LNCaP clone FGC (cell line): ENCODE data around the gene ADAMTS6.

Source experiments
- DNase-seq: peaks from one replicate; pipeline ENCODE4 v3.0.0-alpha.2; 2011; ENCODE audit warnings: low read depth
- H3K4me3 ChIP-seq: 2 replicates; pipeline ENCODE4 v1.5.1; 2011; ENCODE audit warnings: mild to moderate bottlenecking, low read depth, low read length, control low read depth
- TF ChIP-seq, protein P1 (sequence below): IDR thresholded peaks from 2 replicates; pipeline ENCODE4 v1.5.1; 2012; ENCODE audit warnings: mild to moderate bottlenecking; ENCODE audit not compliant: control insufficient read depth, insufficient read depth; ENCODE audit errors: extremely low read depth

Gene ADAMTS6

DNA sequence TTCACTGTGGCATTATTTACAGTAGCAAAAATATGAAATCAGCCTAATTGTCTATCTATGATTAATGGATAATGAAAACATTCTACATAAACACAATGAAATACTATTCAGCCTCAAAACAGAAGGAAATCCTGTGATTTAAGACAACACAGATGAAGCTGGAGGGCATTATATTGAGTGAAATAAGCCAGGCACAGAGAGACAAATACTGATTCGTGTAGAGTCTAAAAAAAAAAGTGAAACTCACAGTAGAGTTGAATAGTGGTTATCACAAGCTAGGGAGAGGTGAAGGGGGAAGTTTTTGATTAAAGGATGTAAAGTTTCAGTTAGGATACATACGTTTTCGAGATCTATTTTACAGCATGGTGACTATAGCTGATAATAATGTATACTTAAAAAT is 122.2 kb downstream of the ADAMTS6 start:
- no peak for DNase-seq
- TF ChIP-seq, protein P1, sequence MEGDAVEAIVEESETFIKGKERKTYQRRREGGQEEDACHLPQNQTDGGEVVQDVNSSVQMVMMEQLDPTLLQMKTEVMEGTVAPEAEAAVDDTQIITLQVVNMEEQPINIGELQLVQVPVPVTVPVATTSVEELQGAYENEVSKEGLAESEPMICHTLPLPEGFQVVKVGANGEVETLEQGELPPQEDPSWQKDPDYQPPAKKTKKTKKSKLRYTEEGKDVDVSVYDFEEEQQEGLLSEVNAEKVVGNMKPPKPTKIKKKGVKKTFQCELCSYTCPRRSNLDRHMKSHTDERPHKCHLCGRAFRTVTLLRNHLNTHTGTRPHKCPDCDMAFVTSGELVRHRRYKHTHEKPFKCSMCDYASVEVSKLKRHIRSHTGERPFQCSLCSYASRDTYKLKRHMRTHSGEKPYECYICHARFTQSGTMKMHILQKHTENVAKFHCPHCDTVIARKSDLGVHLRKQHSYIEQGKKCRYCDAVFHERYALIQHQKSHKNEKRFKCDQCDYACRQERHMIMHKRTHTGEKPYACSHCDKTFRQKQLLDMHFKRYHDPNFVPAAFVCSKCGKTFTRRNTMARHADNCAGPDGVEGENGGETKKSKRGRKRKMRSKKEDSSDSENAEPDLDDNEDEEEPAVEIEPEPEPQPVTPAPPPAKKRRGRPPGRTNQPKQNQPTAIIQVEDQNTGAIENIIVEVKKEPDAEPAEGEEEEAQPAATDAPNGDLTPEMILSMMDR, result no peak
- H3K4me3 ChIP-seq, result no peak overlapping the region

DNA sequence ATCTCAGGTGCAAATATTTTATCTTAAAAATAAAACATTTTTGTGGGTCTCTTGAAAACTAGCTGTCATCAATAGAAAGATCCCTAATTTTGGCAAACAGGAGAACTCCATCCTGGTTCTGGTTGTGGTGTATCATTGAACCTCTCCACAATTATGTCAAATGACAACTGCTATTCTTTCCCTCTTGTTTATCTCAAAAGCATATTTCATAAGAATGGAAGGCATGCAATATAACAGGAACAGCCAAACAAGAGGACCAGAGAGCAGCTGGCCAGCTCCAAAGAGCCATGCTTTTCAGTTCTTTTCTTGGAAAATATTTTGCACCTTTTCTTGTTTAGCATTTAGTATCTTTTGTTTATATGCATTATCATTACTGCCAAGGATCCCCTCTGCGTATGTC is 125.4 kb downstream of the ADAMTS6 start:
- DNase-seq, result no peak
- TF ChIP-seq, protein P1, result no peak
- H3K4me3 ChIP-seq, result no peak overlapping the region

DNA sequence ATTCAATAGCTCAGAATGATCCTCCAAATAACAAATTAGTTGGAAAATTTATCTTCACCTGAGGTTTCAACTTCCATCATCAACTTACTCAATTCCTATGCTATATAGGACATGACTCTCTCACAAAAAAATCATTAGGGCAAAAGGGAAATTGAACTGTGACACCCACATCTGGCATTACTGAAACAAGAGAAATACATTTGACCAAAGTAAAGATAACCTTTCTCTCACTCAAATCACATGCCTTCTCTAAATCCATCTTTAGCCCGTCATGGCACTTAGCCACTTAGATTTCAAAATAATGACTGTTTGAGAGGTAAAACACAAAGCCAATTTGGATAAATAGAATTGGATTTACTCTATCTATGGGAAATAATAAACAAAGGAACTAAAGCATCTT is 126.4 kb downstream of the ADAMTS6 start:
- TF ChIP-seq, protein P1, result no peak
- H3K4me3 ChIP-seq, result no peak overlapping the region
- DNase-seq, result no peak

DNA sequence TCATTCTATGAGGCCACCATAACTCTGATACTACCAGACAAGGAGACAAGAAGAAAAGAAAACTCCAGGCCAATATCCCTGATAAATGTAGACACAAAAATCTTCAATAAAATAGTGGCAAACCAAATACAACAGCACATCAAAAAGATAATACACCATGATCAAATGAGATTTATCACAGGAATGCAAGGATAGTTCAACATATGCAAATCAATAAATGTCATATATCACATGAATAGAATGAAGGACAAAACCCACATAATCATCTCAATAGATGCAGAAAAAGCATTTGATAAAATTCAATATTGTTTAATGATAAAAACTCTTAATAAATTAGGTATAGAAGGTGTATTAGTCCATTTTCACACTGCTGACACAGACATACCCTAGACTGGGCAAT is 139.9 kb downstream of the ADAMTS6 start:
- no peak for DNase-seq
- TF ChIP-seq, protein P1, result no peak
- no peak overlapping the region for H3K4me3 ChIP-seq

DNA sequence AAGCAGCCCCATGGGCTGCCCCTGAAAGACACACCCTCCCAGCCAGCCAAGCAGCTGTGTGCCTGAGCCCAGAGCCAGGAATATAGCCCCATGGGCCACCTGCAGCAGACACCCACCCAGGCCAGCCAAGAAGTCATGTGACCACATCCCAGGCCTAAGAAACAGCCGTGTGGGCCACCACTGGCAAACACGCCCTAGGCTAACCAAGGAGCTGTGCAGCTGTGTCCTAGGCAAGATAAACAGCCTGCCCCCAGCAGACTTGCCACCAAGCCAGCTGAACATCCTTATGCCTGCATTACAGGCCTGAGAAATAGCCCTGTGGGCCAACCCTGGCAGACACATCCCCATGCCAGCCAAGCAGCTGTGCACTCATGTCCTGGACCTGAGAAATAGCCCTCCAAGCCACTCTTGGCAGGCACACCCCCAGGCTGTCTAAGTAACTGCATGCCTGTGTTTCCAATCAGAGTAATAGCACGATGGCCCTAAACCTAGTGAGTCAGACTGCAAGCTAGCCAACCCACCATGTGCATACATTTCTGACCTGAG is 143.0 kb downstream of the ADAMTS6 start:
- no peak for DNase-seq
- TF ChIP-seq, protein P1, result no peak
- no peak overlapping the region for H3K4me3 ChIP-seq

DNA sequence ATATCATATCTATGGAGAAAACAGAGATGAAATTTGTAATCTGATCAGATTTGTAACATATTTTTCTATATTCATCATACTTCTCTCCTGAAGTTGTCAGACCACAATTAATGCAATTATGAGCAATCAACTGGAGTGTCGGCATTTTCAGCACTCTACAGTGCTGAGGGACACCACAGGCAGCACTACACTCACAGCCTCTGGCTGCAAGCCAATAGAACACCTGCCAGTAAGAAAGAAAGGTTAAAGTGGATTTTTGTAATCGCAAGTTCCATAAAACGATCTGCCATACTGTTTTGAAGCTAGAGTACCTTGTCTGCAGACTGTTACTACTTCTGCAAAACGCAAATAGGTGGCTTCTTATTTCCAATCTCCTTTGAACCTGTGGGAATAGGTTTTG is 147.6 kb downstream of the ADAMTS6 start:
- H3K4me3 ChIP-seq, result no peak overlapping the region
- TF ChIP-seq, protein P1, result no peak
- no peak for DNase-seq

DNA sequence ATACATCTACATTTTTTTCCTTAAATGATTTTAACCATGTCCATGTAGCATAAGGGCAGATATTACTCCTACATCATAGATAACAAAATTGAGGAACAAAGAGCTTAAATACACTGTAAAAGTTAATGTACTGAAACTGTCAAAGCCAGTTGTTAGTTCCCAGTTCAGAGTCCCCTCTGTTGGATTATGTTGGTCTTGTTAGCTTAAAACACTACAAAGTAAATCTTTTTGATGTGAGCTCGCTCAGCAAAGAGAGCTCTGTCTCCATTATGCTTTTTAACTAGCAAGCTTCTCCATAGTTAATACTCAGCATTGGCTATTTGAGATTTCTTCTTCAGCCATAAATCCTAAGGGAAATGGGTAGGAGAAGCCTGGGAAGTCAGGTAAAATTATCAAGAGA is 149.1 kb downstream of the ADAMTS6 start:
- DNase-seq, result no peak
- no peak overlapping the region for H3K4me3 ChIP-seq
- TF ChIP-seq, protein P1, result no peak
